Suppressor macrophage treated with lipopolysaccharide for 1 hour (primary cell): Measurements from ENCODE around the gene MTF2.
"Not testable (repeated sequence)": the region's sequence is repeated elsewhere in the genome, so short reads cannot be mapped to it uniquely, and the experiment has no call there.

Experiments
- DNase-seq, 3 donors: peaks; one replicate each; pipeline ENCODE4 v3.0.0-alpha.2; 2020 to 2022

Gene MTF2

GRCh38 chr1:93143769-93144168 lies 64.7 kb downstream of the MTF2 start:
- no peak for DNase-seq

- DNase-seq = no peak
Observed at GRCh38 chr1:93148001-93148400, 68.9 kb downstream of the MTF2 start.

GRCh38 chr1:93150729-93151128 lies 71.6 kb downstream of the MTF2 start:
- no peak for DNase-seq

GRCh38 chr1:93151474-93151873 lies 72.4 kb downstream of the MTF2 start:
- no peak for DNase-seq

GRCh38 chr1:93152835-93153234 lies 73.8 kb downstream of the MTF2 start:
- no peak for DNase-seq

- DNase-seq = no peak
Observed at GRCh38 chr1:93154898-93155297, 75.8 kb downstream of the MTF2 start.

GRCh38 chr1:93155335-93155734 lies 76.3 kb downstream of the MTF2 start:
- DNase-seq = no peak

GRCh38 chr1:93159337-93159736 lies 80.3 kb downstream of the MTF2 start:
- DNase-seq = no peak

GRCh38 chr1:93163314-93163713 lies 84.2 kb downstream of the MTF2 start:
- not testable (repeated sequence) for DNase-seq

GRCh38 chr1:93164816-93165215 lies 85.7 kb downstream of the MTF2 start:
- peak in 2 of 3 donors; percentile 12 to 27 for DNase-seq

GRCh38 chr1:93165895-93166294 lies 86.8 kb downstream of the MTF2 start:
- not testable (repeated sequence) for DNase-seq

GRCh38 chr1:93167006-93167405 lies 87.9 kb downstream of the MTF2 start:
- no peak for DNase-seq

GRCh38 chr1:93170141-93170678 lies 91.1 kb downstream of the MTF2 start:
- DNase-seq = not testable (repeated sequence)

- DNase-seq = no peak
Observed at GRCh38 chr1:93171549-93172034, 92.5 kb downstream of the MTF2 start.

GRCh38 chr1:93172778-93173177 lies 93.7 kb downstream of the MTF2 start:
- DNase-seq = no peak

- not testable (repeated sequence) for DNase-seq
Observed at GRCh38 chr1:93174638-93175037, 95.6 kb downstream of the MTF2 start.

GRCh38 chr1:93177991-93178390 lies 98.9 kb downstream of the MTF2 start:
- DNase-seq = peak in 1 of 3 donors; percentile 33

- peak in 1 of 3 donors; percentile 8 for DNase-seq
Observed at GRCh38 chr1:93178418-93178817, 99.3 kb downstream of the MTF2 start.

- peak; percentile 99 for DNase-seq
Observed at GRCh38 chr1:93179886-93180722, 101.0 kb downstream of the MTF2 start, which contains the start of gene TMED5. Gene TMED5, minus strand, starts transcription at chr1:93180413. Its CDS starts 171 bp downstream, at chr1:93180242.

GRCh38 chr1:93180723-93181613 lies 101.9 kb downstream of the MTF2 start, which contains the start of gene CCDC18:
Gene CCDC18, plus strand, starts transcription at chr1:93180724. Its CDS starts 2,638 bp downstream, at chr1:93183362.
- peak; percentile 77 to 84 (median 81) for DNase-seq

GRCh38 chr1:93186667-93187066 lies 107.6 kb downstream of the MTF2 start:
- peak in 2 of 3 donors; percentile 24 to 34 for DNase-seq
